ENCODE measurements around the gene ANKRD33B. TPM values are rescaled to one million over a fixed set of nuclear protein-coding genes. Genes with fewer than 3 reads are reported as not detected.
A peak's percentile ranks its signal among the peaks of the same experiment; 100 is the strongest.

Gene ANKRD33B
- polyA plus RNA-seq, 1 donor from 2014 or later = 1.5 TPM

DNA sequence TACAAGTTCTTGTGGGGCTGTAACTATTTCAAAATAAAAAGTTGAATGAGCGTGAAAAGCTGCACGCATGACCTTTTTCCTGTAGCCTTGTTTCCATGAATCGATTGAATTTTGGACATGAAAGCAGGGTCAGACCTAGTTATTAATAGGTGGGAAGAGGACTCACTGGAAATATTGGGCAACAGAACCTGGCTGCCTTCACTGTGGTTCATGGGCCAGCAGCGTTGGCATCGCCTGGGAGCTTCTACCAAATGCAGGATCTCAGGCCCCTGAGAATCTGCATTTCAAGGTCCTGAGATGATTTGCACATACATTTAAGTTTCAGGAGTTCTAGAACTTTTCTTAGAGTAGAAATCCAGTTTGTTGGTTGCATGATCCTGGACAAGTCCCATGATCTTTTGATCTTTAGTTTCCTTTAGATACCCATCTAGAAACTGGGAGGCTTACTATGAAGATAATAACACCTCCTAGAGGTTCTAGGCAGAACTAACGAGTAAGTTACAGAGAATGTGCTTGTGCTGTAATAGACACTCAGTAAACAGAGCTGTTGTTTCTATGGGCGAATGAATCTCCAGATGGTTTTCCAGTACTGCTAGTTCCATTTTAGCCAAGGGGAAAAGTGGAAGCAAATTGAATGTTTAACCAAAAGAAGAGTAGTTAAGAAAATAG lies 12.4 kb downstream of the ANKRD33B start:
- Mint-ChIP-seq H3K36me3 (peaks cover 3% of the 10 kb centered on the region), H3K27me3 (peaks cover 1% of the 10 kb centered on the region), H3K9me3 (peaks cover 0 to 1% (median 0%) of the 10 kb centered on the region in 3 donors), H3K27ac (peak overlapping the region in 2 of 3 donors; percentile 41 to 49), H3K4me1 (peaks cover 48 to 57% (median 49%) of the 10 kb centered on the region in 3 donors), H3K4me3 (peak overlapping the region in 2 of 4 donors; percentile 10 to 50)

DNA sequence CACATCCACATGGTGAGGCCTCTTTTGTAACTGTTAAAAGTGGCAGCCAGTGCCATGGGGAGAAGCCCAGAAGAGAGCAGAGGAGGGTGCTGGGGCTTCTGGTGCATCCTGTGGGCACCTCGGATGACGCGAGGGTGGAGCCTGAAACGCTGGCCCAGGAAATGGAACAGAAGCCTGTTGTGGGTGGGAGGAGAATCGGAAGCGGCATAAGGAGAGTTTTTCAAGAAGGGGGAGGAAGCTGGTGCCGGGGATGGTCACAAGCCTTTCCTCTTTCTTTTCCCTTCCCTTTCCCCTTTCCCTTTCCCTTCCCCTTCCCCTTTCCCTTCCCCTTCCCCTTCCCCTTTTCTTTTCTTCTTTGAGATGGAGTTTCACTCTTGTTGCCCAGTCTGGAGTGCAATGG lies 12.9 kb downstream of the ANKRD33B start:
- peak overlapping the region in 2 of 3 donors; percentile 41 to 49 for H3K27ac Mint-ChIP-seq
- peaks cover 1% of the 10 kb centered on the region for H3K27me3 Mint-ChIP-seq
- peaks cover 51 to 61% (median 53%) of the 10 kb centered on the region in 3 donors for H3K4me1 Mint-ChIP-seq
- peak overlapping the region in 1 of 4 donors; percentile 10 for H3K4me3 Mint-ChIP-seq
- H3K9me3 Mint-ChIP-seq = peaks cover 0 to 1% (median 0%) of the 10 kb centered on the region in 3 donors
- H3K36me3 Mint-ChIP-seq = peaks cover 3% of the 10 kb centered on the region

DNA sequence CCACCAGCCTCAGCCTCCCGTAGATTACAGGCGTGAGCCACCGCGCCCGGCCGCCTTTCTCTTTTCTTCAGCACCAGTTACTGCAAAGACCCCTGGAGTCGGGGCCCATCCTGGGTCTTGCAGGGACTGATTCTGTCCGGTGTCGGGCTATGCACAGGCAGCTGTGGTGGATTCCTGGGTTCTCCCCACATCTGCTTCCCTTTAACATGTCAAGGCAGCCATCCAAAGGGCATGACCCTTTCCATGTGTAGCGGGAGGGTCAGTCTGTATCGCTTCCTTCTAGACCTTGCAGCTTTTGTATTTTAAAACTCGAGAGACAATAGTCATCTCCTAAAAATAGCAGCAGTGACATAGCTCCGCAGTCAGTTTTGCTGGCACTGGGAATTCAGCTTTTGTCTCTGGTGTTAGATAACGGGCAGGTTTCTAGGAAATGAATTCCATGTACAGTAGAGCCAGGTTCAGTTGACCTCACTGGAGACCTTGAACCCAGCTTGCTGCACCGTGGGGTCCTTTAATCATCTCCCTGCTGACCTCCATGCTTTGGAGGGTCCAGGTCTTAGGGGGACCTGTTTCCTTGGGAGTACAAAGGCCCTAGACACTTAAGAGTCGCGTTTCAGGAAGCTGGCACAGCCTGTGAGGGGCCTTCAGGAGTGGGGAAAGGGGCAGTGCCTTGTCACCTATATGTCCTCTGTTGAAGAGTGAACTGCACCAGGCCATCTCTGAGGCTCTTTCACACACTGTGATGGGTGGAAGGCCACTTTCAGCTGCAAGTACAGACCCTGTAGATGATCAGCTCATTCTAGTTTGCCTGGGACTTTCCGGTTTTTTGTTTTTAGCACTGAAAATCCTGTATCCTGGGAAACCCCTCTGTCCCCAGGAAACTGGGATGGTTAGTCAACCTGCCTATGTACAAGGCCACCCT lies 13.8 kb downstream of the ANKRD33B start:
- Mint-ChIP-seq H3K4me3 (peak overlapping the region in 2 of 4 donors; percentile 46 to 87), H3K9me3 (peaks cover 0 to 1% (median 0%) of the 10 kb centered on the region in 3 donors), H3K4me1 (peaks cover 59 to 68% (median 62%) of the 10 kb centered on the region in 3 donors), H3K27me3 (peaks cover 1% of the 10 kb centered on the region), H3K36me3 (peaks cover 4% of the 10 kb centered on the region), H3K27ac (peak overlapping the region in 2 of 3 donors; percentile 84 to 92)

DNA sequence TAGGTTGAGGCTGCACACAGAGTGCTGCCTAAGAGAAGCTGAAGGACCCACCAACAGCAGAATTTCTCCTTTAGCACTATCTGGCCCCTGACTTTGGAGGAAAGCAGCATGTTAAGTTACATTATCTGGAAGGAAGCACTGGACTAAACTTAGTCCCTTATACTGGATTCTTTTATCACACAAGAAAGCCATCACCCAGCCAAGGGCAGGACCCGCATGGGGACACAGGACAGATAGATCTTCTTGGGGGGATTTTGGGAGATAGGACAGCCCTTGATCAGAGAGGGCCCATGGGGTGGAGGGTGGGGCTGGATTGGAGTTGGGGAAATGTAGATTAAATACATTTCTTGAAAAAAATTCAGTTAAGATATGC lies 14.4 kb downstream of the ANKRD33B start:
- Mint-ChIP-seq H3K4me3 (peak overlapping the region in 3 of 4 donors; percentile 29 to 87 (median 46)), H3K36me3 (peaks cover 4% of the 10 kb centered on the region), H3K4me1 (peaks cover 60 to 67% (median 62%) of the 10 kb centered on the region in 3 donors), H3K27me3 (peaks cover 1% of the 10 kb centered on the region), H3K9me3 (peaks cover 0 to 1% (median 0%) of the 10 kb centered on the region in 3 donors), H3K27ac (peak overlapping the region in 2 of 3 donors; percentile 84 to 92)

DNA sequence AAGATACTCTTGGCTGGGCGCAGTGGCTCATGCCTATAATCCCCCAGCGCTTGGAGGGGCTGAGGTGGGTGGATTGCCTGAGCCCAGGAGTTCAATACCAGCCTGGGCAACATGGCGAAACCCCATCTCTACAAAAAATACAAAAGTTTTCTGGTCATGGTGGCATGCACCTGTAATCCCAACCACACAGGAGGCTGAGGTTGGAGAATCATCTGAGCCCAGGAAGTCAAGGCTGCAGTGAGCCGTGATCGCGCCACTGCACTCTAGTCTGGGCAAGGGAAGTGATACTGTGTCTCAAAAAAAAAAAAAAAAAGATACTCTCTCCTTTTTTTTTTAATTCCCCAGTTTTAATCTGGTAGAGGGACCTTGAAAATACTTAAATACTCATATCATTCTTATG lies 15.0 kb downstream of the ANKRD33B start:
- peaks cover 3% of the 10 kb centered on the region for H3K36me3 Mint-ChIP-seq
- H3K27ac Mint-ChIP-seq = peak overlapping the region; percentile 73 to 92 (median 91)
- peaks cover 3% of the 10 kb centered on the region for H3K27me3 Mint-ChIP-seq
- H3K4me3 Mint-ChIP-seq = peak overlapping the region; percentile 57 to 84 (median 68)
- no peaks in the 10 kb centered on the region for H3K9me3 Mint-ChIP-seq
- peaks cover 61 to 66% (median 62%) of the 10 kb centered on the region in 3 donors for H3K4me1 Mint-ChIP-seq

DNA sequence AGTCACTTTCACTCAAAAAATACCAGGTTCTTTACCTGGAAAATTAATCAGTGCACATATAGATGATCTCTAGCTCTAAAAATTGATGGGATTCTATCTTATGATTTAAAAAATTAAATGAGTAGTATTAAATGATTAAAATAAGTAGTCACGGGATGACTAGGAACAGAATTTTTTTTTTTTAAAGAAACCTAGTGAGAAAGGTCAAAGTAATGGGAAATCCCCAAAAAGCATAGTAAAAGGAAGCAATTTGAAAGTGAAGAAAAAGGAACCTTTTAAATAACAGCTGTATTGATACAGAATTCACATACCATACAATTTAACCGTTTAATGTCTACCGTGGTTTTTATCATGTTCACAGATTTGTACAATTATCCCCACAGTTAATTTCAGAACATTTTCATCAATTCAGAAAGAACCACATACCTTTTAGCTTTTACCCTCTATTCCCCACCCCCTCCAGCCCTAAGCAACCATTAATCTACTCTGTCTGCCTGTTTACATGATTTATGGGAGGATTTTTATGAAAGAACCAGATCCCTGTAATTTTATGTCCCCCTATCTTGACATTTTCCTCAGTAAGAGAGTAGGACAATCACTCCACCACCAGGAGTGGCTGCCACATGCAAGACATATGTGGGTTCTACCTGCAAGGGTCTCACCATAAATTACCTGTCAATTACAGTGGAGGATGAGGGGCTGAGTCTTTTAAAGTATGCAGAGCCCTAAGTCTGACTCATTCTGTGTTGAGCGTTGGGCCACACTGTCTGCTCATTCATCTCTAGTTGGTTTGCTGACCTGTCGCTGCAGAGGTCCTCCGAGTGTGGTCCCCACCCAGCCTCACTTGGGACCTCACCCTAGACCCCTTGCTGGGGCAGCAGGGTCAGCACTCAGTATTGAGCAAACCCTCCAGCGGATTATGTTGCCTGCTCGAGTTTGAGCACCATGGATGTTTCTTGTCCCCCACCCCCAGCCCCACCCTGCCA lies 16.0 kb downstream of the ANKRD33B start:
- Mint-ChIP-seq H3K36me3 (peaks cover 3% of the 10 kb centered on the region), H3K4me1 (peaks cover 65 to 73% (median 67%) of the 10 kb centered on the region in 3 donors), H3K4me3 (peak overlapping the region; percentile 21 to 84 (median 49)), H3K9me3 (no peaks in the 10 kb centered on the region), H3K27me3 (peaks cover 7% of the 10 kb centered on the region), H3K27ac (peak overlapping the region; percentile 73 to 92 (median 91))

DNA sequence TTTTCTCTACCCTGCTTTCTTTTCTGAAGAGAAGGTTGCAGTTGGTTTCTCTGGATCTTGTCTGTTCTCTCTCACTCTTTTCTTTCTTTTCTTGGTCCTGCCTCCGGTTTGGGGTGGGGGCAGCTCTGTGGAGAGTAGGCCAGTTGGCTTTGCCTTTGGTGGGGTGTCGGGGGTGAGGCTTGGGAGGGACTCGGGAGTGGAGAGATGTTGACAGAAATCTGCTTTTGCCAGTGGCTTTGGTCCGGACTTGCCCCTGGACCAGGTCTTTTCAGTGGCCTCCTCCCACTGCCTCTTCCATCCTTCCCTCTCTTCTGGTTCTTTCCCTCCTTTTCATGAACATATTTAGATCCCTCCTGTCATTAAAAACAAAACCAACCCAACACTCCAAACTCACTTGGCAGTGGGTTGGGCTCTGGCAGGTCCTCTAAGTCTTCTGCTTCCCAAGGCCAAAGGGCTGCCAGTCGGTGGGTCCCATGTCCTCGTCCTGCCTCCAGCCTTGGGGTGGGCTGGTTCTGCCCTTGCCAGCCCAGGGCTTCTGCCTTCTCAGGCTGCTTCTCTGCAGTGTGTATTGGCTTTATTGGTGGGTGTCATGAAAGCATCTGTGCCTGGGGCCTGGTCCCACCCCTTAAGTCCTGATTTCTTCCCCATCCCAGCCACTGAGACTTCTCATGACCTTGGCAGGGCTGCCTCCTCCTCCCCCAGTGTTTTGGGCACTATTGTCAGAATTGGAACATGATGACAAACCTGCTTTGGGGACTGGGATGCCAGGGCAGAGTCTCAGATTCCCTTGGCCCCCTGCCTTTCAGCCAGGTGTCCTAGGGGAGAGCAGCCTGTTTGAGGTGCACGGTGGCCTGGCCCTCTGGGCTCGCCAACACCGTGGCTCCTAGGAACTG lies 16.9 kb downstream of the ANKRD33B start:
- peak overlapping the region in 1 of 3 donors; percentile 61 for H3K27ac Mint-ChIP-seq
- no peaks in the 10 kb centered on the region for H3K9me3 Mint-ChIP-seq
- peak overlapping the region in 2 of 4 donors; percentile 27 to 71 for H3K4me3 Mint-ChIP-seq
- H3K36me3 Mint-ChIP-seq = peaks cover 3% of the 10 kb centered on the region
- peaks cover 7% of the 10 kb centered on the region for H3K27me3 Mint-ChIP-seq
- peaks cover 70 to 79% (median 72%) of the 10 kb centered on the region in 3 donors for H3K4me1 Mint-ChIP-seq

DNA sequence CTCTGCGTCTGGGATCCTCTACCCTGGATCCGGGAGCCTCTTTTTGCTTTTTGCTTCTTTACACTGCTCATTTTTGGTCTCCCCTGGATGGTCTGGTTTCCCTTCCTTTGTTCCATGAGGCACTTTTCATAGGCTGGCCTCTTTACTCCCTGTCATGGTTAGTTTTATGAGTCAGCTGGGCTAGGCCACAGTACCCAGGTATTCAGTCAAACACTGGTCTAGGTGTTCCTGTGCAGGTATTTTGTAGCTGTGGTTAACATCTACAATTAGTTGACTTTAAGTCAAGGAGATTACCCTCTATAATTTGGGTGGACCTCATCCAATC lies 17.5 kb downstream of the ANKRD33B start:
- H3K9me3 Mint-ChIP-seq = no peaks in the 10 kb centered on the region
- peaks cover 3% of the 10 kb centered on the region for H3K36me3 Mint-ChIP-seq
- peaks cover 69 to 81% (median 75%) of the 10 kb centered on the region in 3 donors for H3K4me1 Mint-ChIP-seq
- H3K27me3 Mint-ChIP-seq = peaks cover 7% of the 10 kb centered on the region
- peak overlapping the region in 1 of 4 donors; percentile 27 for H3K4me3 Mint-ChIP-seq
- peak overlapping the region in 1 of 3 donors; percentile 61 for H3K27ac Mint-ChIP-seq

DNA sequence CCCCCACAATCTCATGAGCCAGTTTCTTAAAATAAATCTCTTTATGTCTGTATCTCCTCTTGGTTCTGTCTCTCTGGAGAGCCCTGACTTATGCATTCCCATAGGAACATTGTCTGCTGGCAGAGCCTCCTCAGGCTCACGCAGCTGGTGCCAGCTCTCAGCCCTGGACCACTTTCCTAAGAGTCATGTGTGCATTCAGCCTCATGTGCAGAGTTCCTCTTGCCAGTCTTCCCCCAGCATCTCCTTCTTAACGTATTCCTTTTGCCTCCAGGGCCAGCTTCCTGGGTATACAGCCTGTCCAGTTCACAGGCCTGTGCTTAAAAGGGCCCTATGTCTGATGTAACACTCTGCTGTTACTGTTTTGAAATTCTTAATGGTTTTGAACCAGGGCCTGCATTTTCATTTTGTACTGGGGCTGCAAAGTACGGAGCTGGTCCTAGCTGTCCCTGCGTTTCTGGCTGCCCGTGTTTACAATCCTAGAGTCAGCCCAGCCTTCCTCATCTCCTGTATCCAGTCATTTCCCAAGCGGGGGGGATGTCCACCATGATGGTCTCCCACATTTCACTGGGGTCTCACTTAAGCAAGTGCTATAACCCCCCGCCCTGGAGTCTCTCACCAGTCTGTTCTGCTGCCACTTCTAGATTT lies 18.1 kb downstream of the ANKRD33B start:
- Mint-ChIP-seq H3K36me3 (peaks cover 3% of the 10 kb centered on the region), H3K4me3 (peak overlapping the region in 3 of 4 donors; percentile 20 to 59 (median 27)), H3K27ac (peak overlapping the region in 1 of 3 donors; percentile 61), H3K4me1 (peaks cover 71 to 80% (median 76%) of the 10 kb centered on the region in 3 donors), H3K9me3 (no peaks in the 10 kb centered on the region), H3K27me3 (peaks cover 7% of the 10 kb centered on the region)

DNA sequence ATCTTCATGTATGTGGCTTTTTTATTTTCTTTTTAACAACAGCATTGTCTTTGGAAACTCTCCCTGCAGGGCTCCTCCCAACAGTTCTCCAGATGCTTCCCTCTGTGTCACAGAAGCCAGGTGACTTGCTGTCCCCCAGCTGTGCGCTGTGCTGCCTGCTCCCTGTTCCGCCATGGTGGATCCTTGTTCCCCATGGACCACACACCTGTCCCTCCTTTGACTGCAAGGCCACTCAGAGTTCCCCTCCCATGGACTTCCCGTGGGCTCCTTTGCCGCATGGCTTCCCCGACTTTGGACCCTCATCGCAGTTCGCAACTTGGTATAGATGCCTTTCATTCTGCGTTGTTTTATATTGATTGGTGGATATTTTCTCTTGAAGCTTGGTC lies 18.6 kb downstream of the ANKRD33B start:
- Mint-ChIP-seq H3K4me1 (peaks cover 70 to 79% (median 73%) of the 10 kb centered on the region in 3 donors), H3K27me3 (peaks cover 7% of the 10 kb centered on the region), H3K36me3 (peaks cover 3% of the 10 kb centered on the region), H3K9me3 (no peaks in the 10 kb centered on the region), H3K4me3 (peak overlapping the region in 1 of 4 donors; percentile 20), H3K27ac (peak overlapping the region in 1 of 3 donors; percentile 61)

DNA sequence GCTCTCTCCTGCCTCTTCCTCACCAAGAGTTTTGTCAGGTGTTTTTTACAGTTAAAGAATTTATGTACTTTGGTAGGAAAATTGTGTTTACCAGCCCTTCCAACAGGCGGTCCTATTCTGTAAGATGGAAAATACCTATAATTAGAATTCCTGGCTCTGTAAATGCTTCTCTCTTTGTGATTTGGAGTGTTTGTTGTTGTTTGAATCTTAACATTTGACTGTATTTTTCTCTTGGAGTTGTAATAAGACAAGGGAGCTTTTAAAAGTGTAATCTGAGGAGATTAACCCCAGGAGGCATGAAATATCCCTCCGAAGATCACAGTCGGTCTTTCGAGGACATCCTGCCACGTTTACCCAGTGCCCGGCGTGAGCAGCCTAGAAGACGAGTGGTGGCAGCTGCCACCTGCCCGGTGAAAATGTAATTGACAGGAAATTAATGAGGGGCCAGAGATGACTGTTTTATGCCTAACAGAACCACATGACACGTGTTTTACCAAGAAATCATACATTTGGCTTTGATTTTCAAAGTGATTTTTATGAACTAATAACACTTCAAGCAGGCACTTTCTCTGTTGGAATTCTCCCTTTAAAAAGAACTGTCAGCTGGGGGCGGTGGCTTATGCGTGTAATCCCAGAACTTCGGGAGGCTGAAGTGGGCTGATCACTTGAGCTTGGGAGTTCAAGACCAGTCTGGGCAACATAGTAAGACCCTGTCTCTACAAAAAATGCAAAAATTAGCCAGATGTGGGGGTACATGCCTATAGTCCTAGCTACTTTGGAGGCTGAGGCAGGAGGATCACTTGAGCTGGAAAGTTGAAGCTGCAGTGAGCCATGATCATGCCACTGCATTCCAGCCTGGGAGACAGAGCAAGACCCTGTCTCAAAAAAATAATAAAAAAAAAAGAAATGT lies 20.0 kb downstream of the ANKRD33B start:
- Mint-ChIP-seq H3K9me3 (peaks cover 0 to 1% (median 1%) of the 10 kb centered on the region in 3 donors), H3K36me3 (peaks cover 3% of the 10 kb centered on the region), H3K27me3 (peaks cover 7% of the 10 kb centered on the region), H3K4me1 (peaks cover 59 to 77% (median 71%) of the 10 kb centered on the region in 3 donors), H3K4me3 (peak overlapping the region in 2 of 4 donors; percentile 23 to 58), H3K27ac (no peak overlapping the region)

Data from IgD-negative memory B cell (primary cell).